ENCODE results near the gene RBM48. TPM values are rescaled to one million over a fixed set of nuclear protein-coding genes. Genes with fewer than 3 reads are reported as not detected.
A peak's percentile ranks its signal among the peaks of the same experiment; 100 is the strongest.
"Not testable (repeated sequence)": the region's sequence is repeated elsewhere in the genome, so short reads cannot be mapped to it uniquely, and the experiment has no call there.

RBM48 gene
- total and polyA plus RNA-seq, 2 of the 13 experiments (the other 11 are each of a cell fraction or from before 2014, with no cell fraction given): 7.2 to 12.2 TPM

DNA sequence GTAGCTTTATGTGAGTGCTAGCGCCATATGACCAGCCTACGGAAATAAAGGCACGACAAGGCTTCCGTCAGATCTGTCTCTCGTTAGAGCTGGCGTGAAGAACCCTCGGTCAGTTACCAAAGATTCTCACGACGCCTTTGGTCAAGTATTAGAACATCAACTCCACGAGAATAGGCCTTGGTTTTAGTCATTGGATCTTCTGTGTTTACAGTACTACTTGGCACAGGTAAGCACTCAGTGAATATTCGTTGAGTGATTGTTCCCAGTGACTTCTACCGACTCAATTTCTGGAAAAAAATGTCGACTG, 316 bp downstream of the RBM48 start (continued):
- TF ChIP-seq TEAD2 (CRISPR knock-in tag; IDR thresholded peaks at IDR 0.05) (no peak), SNAPC2 (CRISPR knock-in tag; IDR thresholded peaks at IDR 0.05) (no peak), KAT8 (CRISPR knock-in tag; IDR thresholded peaks at IDR 0.05) (no peak), ZSCAN25 (CRISPR knock-in tag; IDR thresholded peaks at IDR 0.05) (0 out of 2 replicates have a peak, but pooled peaks have one; percentile 15), NBN (conservative IDR thresholded peaks at IDR 0.05) (no peak)

GRCh38 chr7:92534572-92534971, 6.0 kb downstream of the RBM48 start:
- Histone ChIP-seq H3K27me3 (ENCODE audit: control insufficient read depth in 1 of 2, insufficient read depth in 2 of 2, low read length in 2 of 2) (no peaks in the 10 kb centered on the region), H3K4me2 (ENCODE audit: low read depth, low read length) (no peak overlapping the region), H3K9me3 (ENCODE audit: low read length) (no peaks in the 10 kb centered on the region), H3K79me2 (ENCODE audit: insufficient read depth, low read length) (peaks cover 2% of the 10 kb centered on the region), H3K4me1 (ENCODE audit: insufficient read depth, low read length) (peaks cover 10% of the 10 kb centered on the region), H3K9ac (ENCODE audit: insufficient read depth, low read depth, low read length) (no peak overlapping the region), H2AFZ (ENCODE audit: low read length) (no peak overlapping the region), H3K27ac (ENCODE audit: extremely low read length, insufficient read depth, low read length) (no peak overlapping the region), H3K4me3 (replicated peaks in 1 of 3; ENCODE audit: insufficient read depth in 1 of 3, low read depth in 2 of 3, low read length in 3 of 3) (no peak overlapping the region), H3K36me3 (replicated peaks in 1 of 2; ENCODE audit: control insufficient read depth in 1 of 2, insufficient read depth in 2 of 2, low read length in 2 of 2) (peaks cover 14 to 62% of the 10 kb centered on the region in 2 experiments), H4K20me1 (ENCODE audit: insufficient read depth, low read length) (no peaks in the 10 kb centered on the region)
- 97% methylated on average over 9 of the region's 9 CpGs for WGBS (ENCODE audit: low lambda C conversion rate)
- ATAC-seq (no peak), DNase-seq (ENCODE audit: low spot score) (no peak), FAIRE-seq (no peak)
- ChIA-PET CTCF (ENCODE audit: low intra/inter-chr PET ratio, low total read pairs) (no interaction called here), POLR2A (no interaction called here)
- BruUV-seq (replicated peaks): no TSS peak
- in situ Hi-C loops (cut with HindIII; ENCODE audit: extremely low pct_ligation_motif_present, low pct_unique_long_range_greater_than_20kb): no loop called here
- intact Hi-C loops (cut with micrococcal nuclease; ENCODE audit: unreplicated experiment): no loop called here
- TF ChIP-seq ZFP90 (CRISPR knock-in tag; IDR thresholded peaks at IDR 0.05; ENCODE audit: borderline replicate concordance): no peak
- no peak for TF ChIP-seq CENPT (CRISPR knock-in tag; IDR thresholded peaks at IDR 0.05; ENCODE audit: low read depth)
- TF ChIP-seq RFX5 (IDR thresholded peaks at IDR 0.05; ENCODE audit: low read depth, low read length): no peak

DNA sequence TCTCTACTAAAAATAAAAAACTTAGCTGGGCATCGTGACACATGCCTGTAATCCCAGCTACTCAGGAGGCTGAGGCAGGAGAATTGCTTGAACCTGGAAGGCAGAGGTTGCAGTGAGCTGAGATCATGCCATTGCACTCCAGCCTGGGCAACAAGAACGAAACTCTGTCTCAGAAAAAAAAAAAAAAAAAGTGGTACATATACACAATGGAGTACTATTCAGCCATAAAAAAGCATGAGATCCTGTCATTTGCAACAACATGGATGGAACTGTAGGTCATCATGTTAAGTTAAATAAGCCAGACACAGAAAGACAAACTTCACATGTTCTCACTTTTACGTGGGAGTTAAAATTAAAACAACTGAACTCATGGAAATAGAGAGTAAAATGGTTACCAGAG, 14.9 kb downstream of the RBM48 start:
- H3K9ac ChIP-seq (ENCODE audit: insufficient read depth, low read depth, low read length); H3K27me3 ChIP-seq (ENCODE audit: control insufficient read depth in 1 of 2, insufficient read depth in 2 of 2, low read length in 2 of 2); BruUV-seq (replicated peaks); H3K79me2 ChIP-seq (ENCODE audit: insufficient read depth, low read length); POLR2A ChIA-PET; H3K4me2 ChIP-seq (ENCODE audit: low read depth, low read length); H2AFZ ChIP-seq (ENCODE audit: low read length); DNase-seq (ENCODE audit: low spot score); H3K9me3 ChIP-seq (ENCODE audit: low read length); in situ Hi-C loops (cut with HindIII; ENCODE audit: extremely low pct_ligation_motif_present, low pct_unique_long_range_greater_than_20kb); H3K27ac ChIP-seq (ENCODE audit: extremely low read length, insufficient read depth, low read length); FAIRE-seq; intact Hi-C loops (cut with micrococcal nuclease; ENCODE audit: unreplicated experiment); ATAC-seq; H4K20me1 ChIP-seq (ENCODE audit: insufficient read depth, low read length); H3K4me3 ChIP-seq (replicated peaks in 1 of 3; ENCODE audit: insufficient read depth in 1 of 3, low read depth in 2 of 3, low read length in 3 of 3); CTCF ChIA-PET (ENCODE audit: low intra/inter-chr PET ratio, low total read pairs); H3K36me3 ChIP-seq (replicated peaks in 1 of 2; ENCODE audit: control insufficient read depth in 1 of 2, insufficient read depth in 2 of 2, low read length in 2 of 2); H3K4me1 ChIP-seq (ENCODE audit: insufficient read depth, low read length): not testable (repeated sequence)
- WGBS (ENCODE audit: low lambda C conversion rate): 75% methylated on average over 3 of the region's 3 CpGs

GRCh38 chr7:92545116-92545515, 16.5 kb downstream of the RBM48 start:
- H3K36me3 ChIP-seq (replicated peaks in 1 of 2; ENCODE audit: control insufficient read depth in 1 of 2, insufficient read depth in 2 of 2, low read length in 2 of 2); POLR2A ChIA-PET; ATAC-seq; H3K79me2 ChIP-seq (ENCODE audit: insufficient read depth, low read length); in situ Hi-C loops (cut with HindIII; ENCODE audit: extremely low pct_ligation_motif_present, low pct_unique_long_range_greater_than_20kb); intact Hi-C loops (cut with micrococcal nuclease; ENCODE audit: unreplicated experiment); H3K4me2 ChIP-seq (ENCODE audit: low read depth, low read length); H4K20me1 ChIP-seq (ENCODE audit: insufficient read depth, low read length); BruUV-seq (replicated peaks); H2AFZ ChIP-seq (ENCODE audit: low read length); H3K9ac ChIP-seq (ENCODE audit: insufficient read depth, low read depth, low read length); H3K4me1 ChIP-seq (ENCODE audit: insufficient read depth, low read length); H3K4me3 ChIP-seq (replicated peaks in 1 of 3; ENCODE audit: insufficient read depth in 1 of 3, low read depth in 2 of 3, low read length in 3 of 3); H3K27me3 ChIP-seq (ENCODE audit: control insufficient read depth in 1 of 2, insufficient read depth in 2 of 2, low read length in 2 of 2); H3K9me3 ChIP-seq (ENCODE audit: low read length); H3K27ac ChIP-seq (ENCODE audit: extremely low read length, insufficient read depth, low read length); CTCF ChIA-PET (ENCODE audit: low intra/inter-chr PET ratio, low total read pairs); FAIRE-seq; DNase-seq (ENCODE audit: low spot score): not testable (repeated sequence)
- 92% methylated on average over 12 of the region's 30 CpGs for WGBS (ENCODE audit: low lambda C conversion rate)
